Measurements from ENCODE around the gene SMIM33.

- no peak for TF ChIP-seq CTCF (IDR thresholded peaks at IDR 0.05; ENCODE audit: insufficient read depth, low read length)
- TF ChIP-seq, protein P1, sequence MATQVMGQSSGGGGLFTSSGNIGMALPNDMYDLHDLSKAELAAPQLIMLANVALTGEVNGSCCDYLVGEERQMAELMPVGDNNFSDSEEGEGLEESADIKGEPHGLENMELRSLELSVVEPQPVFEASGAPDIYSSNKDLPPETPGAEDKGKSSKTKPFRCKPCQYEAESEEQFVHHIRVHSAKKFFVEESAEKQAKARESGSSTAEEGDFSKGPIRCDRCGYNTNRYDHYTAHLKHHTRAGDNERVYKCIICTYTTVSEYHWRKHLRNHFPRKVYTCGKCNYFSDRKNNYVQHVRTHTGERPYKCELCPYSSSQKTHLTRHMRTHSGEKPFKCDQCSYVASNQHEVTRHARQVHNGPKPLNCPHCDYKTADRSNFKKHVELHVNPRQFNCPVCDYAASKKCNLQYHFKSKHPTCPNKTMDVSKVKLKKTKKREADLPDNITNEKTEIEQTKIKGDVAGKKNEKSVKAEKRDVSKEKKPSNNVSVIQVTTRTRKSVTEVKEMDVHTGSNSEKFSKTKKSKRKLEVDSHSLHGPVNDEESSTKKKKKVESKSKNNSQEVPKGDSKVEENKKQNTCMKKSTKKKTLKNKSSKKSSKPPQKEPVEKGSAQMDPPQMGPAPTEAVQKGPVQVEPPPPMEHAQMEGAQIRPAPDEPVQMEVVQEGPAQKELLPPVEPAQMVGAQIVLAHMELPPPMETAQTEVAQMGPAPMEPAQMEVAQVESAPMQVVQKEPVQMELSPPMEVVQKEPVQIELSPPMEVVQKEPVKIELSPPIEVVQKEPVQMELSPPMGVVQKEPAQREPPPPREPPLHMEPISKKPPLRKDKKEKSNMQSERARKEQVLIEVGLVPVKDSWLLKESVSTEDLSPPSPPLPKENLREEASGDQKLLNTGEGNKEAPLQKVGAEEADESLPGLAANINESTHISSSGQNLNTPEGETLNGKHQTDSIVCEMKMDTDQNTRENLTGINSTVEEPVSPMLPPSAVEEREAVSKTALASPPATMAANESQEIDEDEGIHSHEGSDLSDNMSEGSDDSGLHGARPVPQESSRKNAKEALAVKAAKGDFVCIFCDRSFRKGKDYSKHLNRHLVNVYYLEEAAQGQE (IDR thresholded peaks at IDR 0.05; ENCODE audit: insufficient replicate concordance, low read depth), result no peak
- TF ChIP-seq POLR2AphosphoS5 (IDR thresholded peaks at IDR 0.05; ENCODE audit: low read depth), result no peak
- no peak for TF ChIP-seq SPI1 (IDR thresholded peaks at IDR 0.05; ENCODE audit: borderline replicate concordance, low read depth)
- no peak for TF ChIP-seq GABPA (IDR thresholded peaks at IDR 0.05; ENCODE audit: low read depth)
These were observed 12.0 kb upstream of the SMIM33 start for GRCh38 chr5:139458580-139459407.
